HG03175 (cell line): ENCODE results near the gene ALKBH6.

ENCODE experiments used
- ATAC-seq: cut with Tn5 transposase; IDR thresholded peaks from one replicate; pipeline ENCODE4 v1.9.1; 2021; ENCODE audit warnings: mild to moderate bottlenecking, moderate library complexity; ENCODE audit not compliant: unreplicated experiment

Gene ALKBH6

GRCh38 chr19:36030264-36031148, 16.5 kb upstream of the ALKBH6 start:
- ATAC-seq: no peak

GRCh38 chr19:36028313-36029041, 14.5 kb upstream of the ALKBH6 start:
- no peak for ATAC-seq

- no peak for ATAC-seq
Measured at GRCh38 chr19:36027696-36028095, 13.7 kb upstream of the ALKBH6 start.

- ATAC-seq: no peak
Measured at GRCh38 chr19:36026091-36026876, 12.3 kb upstream of the ALKBH6 start.

- ATAC-seq: no peak
Measured at GRCh38 chr19:36025541-36025940, 11.5 kb upstream of the ALKBH6 start.

- ATAC-seq: no peak
Measured at GRCh38 chr19:36023432-36023831, 9.4 kb upstream of the ALKBH6 start.

GRCh38 chr19:36019061-36019670, 5.2 kb upstream of the ALKBH6 start:
- ATAC-seq: no peak

- no peak for ATAC-seq
Measured at GRCh38 chr19:36013280-36014011, 567 bp downstream of the ALKBH6 start.

GRCh38 chr19:36010402-36010801, 3.6 kb downstream of the ALKBH6 start:
- no peak for ATAC-seq

- ATAC-seq: no peak
Measured at GRCh38 chr19:36009633-36010379, 4.2 kb downstream of the ALKBH6 start.

GRCh38 chr19:36009220-36009619, 4.8 kb downstream of the ALKBH6 start:
- ATAC-seq: no peak

GRCh38 chr19:36008336-36008978, 5.6 kb downstream of the ALKBH6 start, which contains the start of gene SYNE4:
SYNE4 (minus strand) TSS chr19:36008813; CDS start chr19:36008681, 132 bp downstream.
- ATAC-seq: no peak

GRCh38 chr19:36006955-36007354, 7.1 kb downstream of the ALKBH6 start:
- ATAC-seq: no peak

- ATAC-seq: no peak
Measured at GRCh38 chr19:36003284-36003683, 10.7 kb downstream of the ALKBH6 start.

- ATAC-seq: no peak
Measured at GRCh38 chr19:36001605-36002004, 12.4 kb downstream of the ALKBH6 start.

- no peak for ATAC-seq
Measured at GRCh38 chr19:35996777-35997176, 17.2 kb downstream of the ALKBH6 start.

- peak; percentile 84 for ATAC-seq
Measured at GRCh38 chr19:35995048-35995993, 18.7 kb downstream of the ALKBH6 start, which contains the start of gene SDHAF1. SDHAF1 (plus strand) TSS chr19:35995188; CDS start chr19:35995275, 87 bp downstream.
